H1 (cell line): ENCODE data around the gene ATP2B1. TPM values are rescaled to one million over a fixed set of nuclear protein-coding genes. Genes with fewer than 3 reads are reported as not detected.

Experiments
- JUN ChIP-seq: IDR thresholded peaks from 2 replicates; pipeline ENCODE4 v1.6.1; 2011; ENCODE audit warnings: low read depth, mild to moderate bottlenecking, improper control_type of control experiment, low read length
- RAD21 ChIP-seq, 2 experiments: IDR thresholded peaks in 1 of 2; conservative IDR thresholded peaks in 1 of 2; 2 replicates each; pipeline ENCODE4 v1.6.1; 2011; ENCODE audit warnings: low read depth in 2 of 2, low read length in 2 of 2, improper control_type of control experiment in 1 of 2, inconsistent platforms in 1 of 2, mild to moderate bottlenecking in 1 of 2, moderate library complexity in 1 of 2
- RXRA ChIP-seq: IDR thresholded peaks from 2 replicates; pipeline ENCODE4 v1.6.1; 2011; ENCODE audit warnings: low read depth, mild to moderate bottlenecking, low read length, moderate library complexity; ENCODE audit not compliant: insufficient read depth
- SIRT6 ChIP-seq: IDR thresholded peaks from one replicate; pipeline ENCODE4 v1.7.1; 2012; ENCODE audit warnings: low read length, inconsistent platforms
- polyA plus RNA-seq, 7 experiments: library from polyadenylated mRNA; depleted of rRNA in 3 of 7; stranded (reverse) in 5 of 7; unstranded in 2 of 7; fragments of >200 nt in 5 of 7; fragments of 200-250 nt in 2 of 7; gene quantifications; 1 replicate in 5 of 7; 2 replicates in 1 of 7; 4 replicates in 1 of 7; pipeline versions ENCODE4 v1.2.1 to v1.2.3, GENCODE V29; 2011 to 2013; ENCODE audit warnings: missing spikeins in 2 of 7, mixed read lengths in 2 of 7
- total RNA-seq: library from RNA; stranded (reverse); fragmentation: NEBNext Ultra II Directional; extraction: Animal tissue kit (Norgen Biotek cat#: 25700); gene quantifications from 2 replicates; pipeline ENCODE4 v1.2.1, GENCODE V29; 2021

The ATP2B1 gene
- total and polyA plus RNA-seq, 2 of the 8 experiments (the other 6 are each of a cell fraction or from before 2014, with no cell fraction given) = 4.3 to 32.0 TPM

DNA sequence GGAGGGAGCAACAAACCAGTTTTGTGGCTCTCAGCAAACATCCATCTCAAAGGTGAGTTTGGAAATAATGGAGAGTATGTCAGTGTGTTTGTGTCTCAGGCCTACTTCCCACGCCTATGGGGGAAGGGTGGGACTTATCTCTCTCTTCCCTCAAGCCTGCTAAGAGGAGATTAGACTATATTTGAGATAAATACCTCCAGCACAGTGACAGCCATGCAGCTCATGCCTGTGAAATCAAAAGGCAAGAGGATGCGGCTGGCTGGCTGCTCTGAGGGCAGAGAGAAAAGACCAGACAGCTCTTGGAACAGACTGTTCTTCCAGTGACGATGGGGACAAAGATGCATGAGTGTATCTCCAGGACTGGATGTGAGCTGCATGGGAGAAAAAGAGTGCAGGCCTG lies 168.1 kb downstream of the ATP2B1 start (continued):
- no peak for TF ChIP-seq JUN
- no peak for TF ChIP-seq SIRT6
- no peak for TF ChIP-seq RXRA
- TF ChIP-seq RAD21 (IDR thresholded peaks at IDR 0.05 in 1 of 2, conservative IDR thresholded peaks at IDR 0.05 in 1 of 2; ENCODE audit: low read depth in 2 of 2, low read length in 2 of 2) = no peak
- TF ChIP-seq, all 59 proteins: peak for 0
